OCI-LY1 (cell line): ENCODE data around the gene TMEM50A.
"Not testable (repeated sequence)": the region's sequence is repeated elsewhere in the genome, so short reads cannot be mapped to it uniquely, and the experiment has no call there.

ENCODE experiments used
- EZH2 ChIP-seq: fragments of 200-600 bp; sonication (generic), shearing (Covaris generic); IDR thresholded peaks from 2 replicates; pipeline ENCODE4 v1.8.0; 2017; ENCODE audit warnings: borderline replicate concordance, mixed run types, mild to moderate bottlenecking, antibody characterized with exemption, low read length, moderate library complexity, mixed read lengths
- TF ChIP-seq, protein P1 (sequence below): fragments of 200-600 bp; sonication (generic), shearing (Covaris generic); IDR thresholded peaks from 2 replicates; pipeline ENCODE4 v1.5.1; 2017; ENCODE audit warnings: mild to moderate bottlenecking, antibody characterized with exemption, low read length, moderate library complexity, mixed read lengths

DNA sequence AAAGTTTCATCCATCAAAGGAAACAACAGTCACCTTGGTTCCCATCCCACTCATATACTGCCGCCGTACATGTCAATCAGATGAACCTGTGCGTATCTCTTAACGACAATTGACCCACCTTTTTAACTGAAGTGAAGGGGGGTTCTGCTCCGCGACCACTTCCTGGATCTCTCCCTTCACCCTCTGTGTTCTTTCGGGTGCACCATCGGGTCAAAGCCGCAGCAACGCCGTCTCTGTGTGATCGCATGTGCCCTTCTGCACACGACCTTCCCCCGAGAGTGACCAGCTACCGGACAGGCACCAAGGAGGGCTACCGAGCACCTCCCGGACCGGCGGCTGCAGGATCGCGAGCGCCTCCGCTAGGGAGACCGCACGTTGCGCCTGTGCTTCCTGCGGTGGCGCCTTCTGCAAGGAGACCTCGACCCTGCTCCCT is 1.2 kb upstream of the TMEM50A start:
- TF ChIP-seq EZH2, result not testable (repeated sequence)
- TF ChIP-seq, protein P1, sequence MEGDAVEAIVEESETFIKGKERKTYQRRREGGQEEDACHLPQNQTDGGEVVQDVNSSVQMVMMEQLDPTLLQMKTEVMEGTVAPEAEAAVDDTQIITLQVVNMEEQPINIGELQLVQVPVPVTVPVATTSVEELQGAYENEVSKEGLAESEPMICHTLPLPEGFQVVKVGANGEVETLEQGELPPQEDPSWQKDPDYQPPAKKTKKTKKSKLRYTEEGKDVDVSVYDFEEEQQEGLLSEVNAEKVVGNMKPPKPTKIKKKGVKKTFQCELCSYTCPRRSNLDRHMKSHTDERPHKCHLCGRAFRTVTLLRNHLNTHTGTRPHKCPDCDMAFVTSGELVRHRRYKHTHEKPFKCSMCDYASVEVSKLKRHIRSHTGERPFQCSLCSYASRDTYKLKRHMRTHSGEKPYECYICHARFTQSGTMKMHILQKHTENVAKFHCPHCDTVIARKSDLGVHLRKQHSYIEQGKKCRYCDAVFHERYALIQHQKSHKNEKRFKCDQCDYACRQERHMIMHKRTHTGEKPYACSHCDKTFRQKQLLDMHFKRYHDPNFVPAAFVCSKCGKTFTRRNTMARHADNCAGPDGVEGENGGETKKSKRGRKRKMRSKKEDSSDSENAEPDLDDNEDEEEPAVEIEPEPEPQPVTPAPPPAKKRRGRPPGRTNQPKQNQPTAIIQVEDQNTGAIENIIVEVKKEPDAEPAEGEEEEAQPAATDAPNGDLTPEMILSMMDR, result not testable (repeated sequence)
